Hepatocyte (in vitro differentiated cells): ENCODE data around the gene CBARP. TPM values are rescaled to one million over a fixed set of nuclear protein-coding genes. Genes with fewer than 3 reads are reported as not detected.
"Not testable (repeated sequence)": the region's sequence is repeated elsewhere in the genome, so short reads cannot be mapped to it uniquely, and the experiment has no call there.

Experiments
- DNase-seq: peaks from one replicate; pipeline ENCODE4 v3.0.0-alpha.2; 2016; ENCODE audit warnings: low spot score
- H2AFZ ChIP-seq: fragments of 200-600 bp; sonication (generic); 2 replicates; pipeline ENCODE4 v1.6.0; 2016; ENCODE audit warnings: antibody characterized with exemption, mild to moderate bottlenecking
- H3K27ac ChIP-seq: fragments of 200-600 bp; sonication (generic); 2 replicates; pipeline ENCODE4 v1.5.1; 2016; ENCODE audit warnings: mild to moderate bottlenecking
- H3K27me3 ChIP-seq: fragments of 200-600 bp; sonication (generic); 2 replicates; pipeline ENCODE4 v1.6.1; 2016
- H3K36me3 ChIP-seq: fragments of 200-600 bp; sonication (generic); replicated peaks from 2 replicates; pipeline ENCODE4 v1.5.1; 2016; ENCODE audit warnings: low read depth; ENCODE audit not compliant: insufficient read depth
- H3K4me1 ChIP-seq: fragments of 200-600 bp; sonication (generic); 2 replicates; pipeline ENCODE4 v1.5.1; 2016; ENCODE audit warnings: mild to moderate bottlenecking, moderate library complexity; ENCODE audit not compliant: insufficient read depth
- H3K4me2 ChIP-seq: fragments of 200-600 bp; sonication (generic); 2 replicates; pipeline ENCODE4 v1.6.0; 2016
- H3K4me3 ChIP-seq: fragments of 200-600 bp; sonication (generic); 2 replicates; pipeline ENCODE4 v1.5.1; 2016; ENCODE audit warnings: mild to moderate bottlenecking
- H3K79me2 ChIP-seq: fragments of 200-600 bp; sonication (generic); 2 replicates; pipeline ENCODE4 v1.6.0; 2017; ENCODE audit warnings: mild to moderate bottlenecking
- H3K9me2 ChIP-seq: fragments of 200-600 bp; sonication (generic); replicated peaks from 2 replicates; pipeline ENCODE4 v1.6.0; 2017; ENCODE audit warnings: mild to moderate bottlenecking; ENCODE audit not compliant: insufficient read depth
- H3K9me3 ChIP-seq: fragments of 200-600 bp; sonication (generic); 2 replicates; pipeline ENCODE4 v1.5.1; 2016; ENCODE audit warnings: low read depth, mild to moderate bottlenecking
- H4K20me1 ChIP-seq: fragments of 200-600 bp; sonication (generic); 2 replicates; pipeline ENCODE4 v1.6.0; 2016; ENCODE audit warnings: mild to moderate bottlenecking; ENCODE audit not compliant: insufficient read depth, poor library complexity, severe bottlenecking
- EZH2 ChIP-seq: fragments of 200-600 bp; sonication (generic); IDR thresholded peaks from 2 replicates; pipeline ENCODE4 v1.6.1; 2016; ENCODE audit warnings: antibody characterized with exemption, mild to moderate bottlenecking, borderline replicate concordance
- EZH2phosphoT487 ChIP-seq: fragments of 200-600 bp; sonication (generic); IDR thresholded peaks from one replicate; pipeline ENCODE4 v1.6.1; 2018; ENCODE audit warnings: antibody characterized with exemption, mild to moderate bottlenecking, low read depth, moderate library complexity; ENCODE audit not compliant: unreplicated experiment, severe bottlenecking
- WGBS: methylation state at CpG from one replicate; pipeline ENCODE4 v1.1.6; 2016; ENCODE audit warnings: low lambda C conversion rate; ENCODE audit errors: missing lambda C conversion rate; 5-methylcytosine and 5-hydroxymethylcytosine counted together
- polyA plus RNA-seq: library from polyadenylated mRNA; unstranded; fragments of >200 nt; fragmentation: Nextera tagmentation; extraction: Ambion mirVana; gene quantifications from 2 replicates; pipeline ENCODE4 v1.2.1, GENCODE V29; 2016
- total RNA-seq: library from RNA; depleted of rRNA; stranded (reverse); fragments of >200 nt; gene quantifications from 2 replicates; pipeline ENCODE4 v1.2.3, GENCODE V29; 2014
- TF ChIP-seq, protein P1 (sequence below): fragments of 200-600 bp; sonication (generic); IDR thresholded peaks from 2 replicates; pipeline ENCODE4 v1.5.1; 2016; ENCODE audit warnings: antibody characterized with exemption, mild to moderate bottlenecking; ENCODE audit not compliant: poor library complexity

CBARP gene
- total and polyA plus RNA-seq, 2 experiments from 2014 or later = 4.2 to 7.1 TPM

DNA sequence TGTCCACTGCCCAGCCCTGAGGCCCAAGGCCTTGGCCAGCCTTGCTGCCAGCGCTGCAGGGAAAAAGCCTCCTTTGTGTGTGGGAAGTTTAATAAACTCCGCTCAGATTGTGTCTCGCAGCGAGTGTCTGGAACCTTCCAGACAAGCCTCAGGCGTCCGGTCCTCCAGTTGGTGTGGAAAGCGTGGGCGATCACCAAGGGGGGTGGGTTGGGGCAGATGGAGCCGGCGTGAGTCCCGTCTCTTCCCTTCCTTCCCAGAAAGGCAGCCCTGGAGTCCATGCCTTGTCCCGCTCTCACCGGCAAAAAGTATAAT lies 27.6 kb downstream of the CBARP start:
- peak overlapping the region; percentile 91 for H3K4me2 ChIP-seq
- no peak for TF ChIP-seq EZH2phosphoT487
- TF ChIP-seq, protein P1, sequence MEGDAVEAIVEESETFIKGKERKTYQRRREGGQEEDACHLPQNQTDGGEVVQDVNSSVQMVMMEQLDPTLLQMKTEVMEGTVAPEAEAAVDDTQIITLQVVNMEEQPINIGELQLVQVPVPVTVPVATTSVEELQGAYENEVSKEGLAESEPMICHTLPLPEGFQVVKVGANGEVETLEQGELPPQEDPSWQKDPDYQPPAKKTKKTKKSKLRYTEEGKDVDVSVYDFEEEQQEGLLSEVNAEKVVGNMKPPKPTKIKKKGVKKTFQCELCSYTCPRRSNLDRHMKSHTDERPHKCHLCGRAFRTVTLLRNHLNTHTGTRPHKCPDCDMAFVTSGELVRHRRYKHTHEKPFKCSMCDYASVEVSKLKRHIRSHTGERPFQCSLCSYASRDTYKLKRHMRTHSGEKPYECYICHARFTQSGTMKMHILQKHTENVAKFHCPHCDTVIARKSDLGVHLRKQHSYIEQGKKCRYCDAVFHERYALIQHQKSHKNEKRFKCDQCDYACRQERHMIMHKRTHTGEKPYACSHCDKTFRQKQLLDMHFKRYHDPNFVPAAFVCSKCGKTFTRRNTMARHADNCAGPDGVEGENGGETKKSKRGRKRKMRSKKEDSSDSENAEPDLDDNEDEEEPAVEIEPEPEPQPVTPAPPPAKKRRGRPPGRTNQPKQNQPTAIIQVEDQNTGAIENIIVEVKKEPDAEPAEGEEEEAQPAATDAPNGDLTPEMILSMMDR = no peak
- TF ChIP-seq EZH2 = no peak
- H3K27ac ChIP-seq = peak overlapping the region; percentile 20
- H3K36me3 ChIP-seq = no peaks in the 10 kb centered on the region
- H3K4me1 ChIP-seq = peaks cover 27% of the 10 kb centered on the region
- H3K4me3 ChIP-seq = no peak overlapping the region
- H3K27me3 ChIP-seq = no peaks in the 10 kb centered on the region
- peaks cover 88% of the 10 kb centered on the region for H3K79me2 ChIP-seq
- no peaks in the 10 kb centered on the region for H3K9me3 ChIP-seq
- no peak overlapping the region for H2AFZ ChIP-seq
- H4K20me1 ChIP-seq = peaks cover 71% of the 10 kb centered on the region
- no peak for DNase-seq
- H3K9me2 ChIP-seq = no peaks in the 10 kb centered on the region
- 95% methylated on average over 13 of the region's 13 CpGs for WGBS

DNA sequence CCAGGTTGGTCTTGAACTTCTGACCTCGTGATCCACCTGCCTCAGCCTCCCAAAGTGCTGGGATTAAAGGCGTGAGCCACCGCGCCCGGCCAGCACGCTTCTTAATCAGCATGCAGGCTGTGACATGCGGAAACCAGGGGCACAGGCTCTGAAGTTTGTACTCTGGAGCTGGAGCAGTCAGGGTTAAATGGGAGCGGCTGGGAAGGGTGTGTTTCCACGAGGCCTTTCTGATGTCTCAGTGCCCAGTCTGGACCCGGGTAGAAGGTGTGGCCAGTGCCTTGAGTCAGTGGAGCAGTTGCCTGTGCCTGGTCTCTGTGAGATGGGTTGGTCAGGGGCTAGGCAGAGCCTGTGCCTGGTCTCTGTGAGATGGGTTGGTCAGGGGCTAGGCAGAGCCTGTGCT lies 29.0 kb downstream of the CBARP start:
- H3K4me3 ChIP-seq, H3K9me2 ChIP-seq, H3K27me3 ChIP-seq, H3K36me3 ChIP-seq, H3K9me3 ChIP-seq, H2AFZ ChIP-seq: not testable (repeated sequence)
- DNase-seq = peak; percentile 68
- WGBS = 71% methylated on average over 10 of the region's 10 CpGs
- H3K4me1 ChIP-seq = peaks cover 21% of the 10 kb centered on the region
- H3K79me2 ChIP-seq = peaks cover 75% of the 10 kb centered on the region
- peak overlapping the region; percentile 91 for H3K4me2 ChIP-seq
- peak overlapping the region; percentile 80 for H3K27ac ChIP-seq
- H4K20me1 ChIP-seq = peaks cover 57% of the 10 kb centered on the region

DNA sequence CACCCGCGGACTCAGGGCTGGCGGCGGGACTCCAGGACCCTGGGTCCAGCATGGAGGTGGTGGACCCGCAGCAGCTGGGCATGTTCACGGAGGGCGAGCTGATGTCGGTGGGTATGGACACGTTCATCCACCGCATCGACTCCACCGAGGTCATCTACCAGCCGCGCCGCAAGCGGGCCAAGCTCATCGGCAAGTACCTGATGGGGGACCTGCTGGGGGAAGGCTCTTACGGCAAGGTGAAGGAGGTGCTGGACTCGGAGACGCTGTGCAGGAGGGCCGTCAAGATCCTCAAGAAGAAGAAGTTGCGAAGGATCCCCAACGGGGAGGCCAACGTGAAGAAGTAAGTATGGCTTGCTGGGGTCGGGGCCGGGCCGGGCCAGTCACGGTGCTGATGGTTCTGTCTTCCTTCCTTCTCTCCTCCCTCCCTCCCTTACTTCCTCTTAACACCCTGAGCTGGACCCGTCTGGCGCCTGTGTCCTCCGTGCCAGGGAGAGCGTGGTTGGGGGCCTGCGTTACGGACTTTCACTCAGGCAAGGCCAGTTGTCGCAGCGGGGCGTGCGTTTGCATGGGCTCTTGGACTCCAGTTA lies 30.8 kb downstream of the CBARP start:
- Histone ChIP-seq H2AFZ (no peak overlapping the region), H3K27ac (peak overlapping the region; percentile 80), H3K36me3 (no peaks in the 10 kb centered on the region), H3K4me3 (peak overlapping the region; percentile 87), H3K79me2 (peaks cover 57% of the 10 kb centered on the region), H3K4me1 (peaks cover 23% of the 10 kb centered on the region), H3K9me2 (no peaks in the 10 kb centered on the region), H3K9me3 (no peaks in the 10 kb centered on the region), H3K4me2 (peak overlapping the region; percentile 91), H3K27me3 (no peaks in the 10 kb centered on the region), H4K20me1 (peaks cover 50% of the 10 kb centered on the region)
- TF ChIP-seq, protein P1 = no peak
- TF ChIP-seq EZH2phosphoT487 (no peak), EZH2 (no peak)
- DNase-seq = peak; percentile 29
- WGBS = 4% methylated on average over 36 of the region's 38 CpGs

DNA sequence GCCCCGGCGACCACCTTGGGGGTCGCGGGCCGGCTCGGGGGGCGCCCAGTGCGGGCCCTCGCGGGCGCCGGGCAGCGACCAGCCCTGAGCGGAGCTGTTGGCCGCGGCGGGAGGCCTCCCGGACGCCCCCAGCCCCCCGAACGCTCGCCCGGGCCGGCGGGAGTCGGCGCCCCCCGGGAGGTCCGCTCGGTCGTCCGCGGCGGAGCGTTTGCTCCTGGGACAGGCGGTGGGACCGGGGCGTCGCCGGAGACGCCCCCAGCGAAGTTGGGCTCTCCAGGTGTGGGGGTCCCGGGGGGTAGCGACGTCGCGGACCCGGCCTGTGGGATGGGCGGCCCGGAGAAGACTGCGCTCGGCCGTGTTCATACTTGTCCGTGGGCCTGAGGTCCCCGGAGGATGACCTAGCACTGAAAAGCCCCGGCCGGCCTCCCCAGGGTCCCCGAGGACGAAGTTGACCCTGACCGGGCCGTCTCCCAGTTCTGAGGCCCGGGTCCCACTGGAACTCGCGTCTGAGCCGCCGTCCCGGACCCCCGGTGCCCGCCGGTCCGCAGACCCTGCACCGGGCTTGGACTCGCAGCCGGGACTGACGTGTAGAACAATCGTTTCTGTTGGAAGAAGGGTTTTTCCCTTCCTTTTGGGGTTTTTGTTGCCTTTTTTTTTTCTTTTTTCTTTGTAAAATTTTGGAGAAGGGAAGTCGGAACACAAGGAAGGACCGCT lies 31.5 kb downstream of the CBARP start:
- Histone ChIP-seq H3K27ac (peak overlapping the region; percentile 80), H2AFZ (no peak overlapping the region)
- WGBS = 3% methylated on average over 40 of the region's 78 CpGs

More for the DNA sequence above, 31.5 kb downstream of the CBARP start:
- Histone ChIP-seq H4K20me1 (peaks cover 45% of the 10 kb centered on the region), H3K4me1 (peaks cover 23% of the 10 kb centered on the region), H3K9me2 (no peaks in the 10 kb centered on the region), H3K27me3 (no peaks in the 10 kb centered on the region), H3K4me2 (peak overlapping the region; percentile 91), H3K4me3 (peak overlapping the region; percentile 87), H3K79me2 (peaks cover 51% of the 10 kb centered on the region), H3K36me3 (no peaks in the 10 kb centered on the region), H3K9me3 (no peaks in the 10 kb centered on the region)
- peak; percentile 31 for DNase-seq
- TF ChIP-seq EZH2phosphoT487 (no peak), EZH2 (no peak)
- TF ChIP-seq, protein P1 = no peak
